Neuron (in vitro differentiated cells): ENCODE measurements around the gene MAP2K5.

Experiments
- H2AFZ ChIP-seq: one replicate; pipeline ENCODE4 v1.6.1; 2013; ENCODE audit warnings: low read depth, mild to moderate bottlenecking, inconsistent platforms, low read length, moderate library complexity
- H3K27me3 ChIP-seq: one replicate; pipeline ENCODE4 v1.6.1; 2013; ENCODE audit warnings: low read length; ENCODE audit not compliant: insufficient read depth
- H3K36me3 ChIP-seq: one replicate; pipeline ENCODE4 v1.6.1; 2013; ENCODE audit warnings: low read length; ENCODE audit not compliant: insufficient read depth
- H3K4me1 ChIP-seq: one replicate; pipeline ENCODE4 v1.6.1; 2013; ENCODE audit warnings: low read length; ENCODE audit not compliant: insufficient read depth
- H3K4me3 ChIP-seq: 2 replicates; pipeline ENCODE4 v1.5.1; 2013; ENCODE audit warnings: mild to moderate bottlenecking, low read length, moderate library complexity
- H3K9me3 ChIP-seq: one replicate; pipeline ENCODE4 v1.6.1; 2013; ENCODE audit warnings: low read length

Gene MAP2K5

GRCh38 chr15:67740405-67740804 is 197.9 kb downstream of the MAP2K5 start:
- no peaks in the 10 kb centered on the region for H3K36me3 ChIP-seq
- no peak overlapping the region for H2AFZ ChIP-seq
- H3K27me3 ChIP-seq: no peaks in the 10 kb centered on the region
- H3K4me1 ChIP-seq: no peaks in the 10 kb centered on the region
- H3K4me3 ChIP-seq: no peak overlapping the region
- no peaks in the 10 kb centered on the region for H3K9me3 ChIP-seq

DNA sequence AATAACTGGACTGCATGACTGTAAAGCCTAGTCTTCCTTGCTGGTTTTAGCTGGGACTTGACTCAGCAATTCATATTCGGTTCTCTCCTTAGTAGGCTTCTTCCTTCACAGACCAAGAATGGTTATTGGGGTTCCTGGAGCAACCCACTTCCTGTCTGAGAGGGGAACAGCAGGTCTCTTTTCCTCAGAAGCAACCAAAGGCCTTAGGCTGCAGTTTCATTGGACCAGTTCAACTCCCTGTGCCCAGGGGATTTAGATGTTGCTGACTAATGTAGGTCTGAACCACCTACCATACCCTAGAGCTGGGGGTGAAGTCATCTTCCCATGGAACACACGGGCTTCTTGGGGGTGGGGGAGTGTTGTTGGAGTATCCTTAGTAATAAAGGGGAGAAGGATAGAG is 198.8 kb downstream of the MAP2K5 start:
- no peaks in the 10 kb centered on the region for H3K9me3 ChIP-seq
- no peak overlapping the region for H2AFZ ChIP-seq
- no peak overlapping the region for H3K4me3 ChIP-seq
- no peaks in the 10 kb centered on the region for H3K4me1 ChIP-seq
- no peaks in the 10 kb centered on the region for H3K27me3 ChIP-seq
- H3K36me3 ChIP-seq: no peaks in the 10 kb centered on the region

DNA sequence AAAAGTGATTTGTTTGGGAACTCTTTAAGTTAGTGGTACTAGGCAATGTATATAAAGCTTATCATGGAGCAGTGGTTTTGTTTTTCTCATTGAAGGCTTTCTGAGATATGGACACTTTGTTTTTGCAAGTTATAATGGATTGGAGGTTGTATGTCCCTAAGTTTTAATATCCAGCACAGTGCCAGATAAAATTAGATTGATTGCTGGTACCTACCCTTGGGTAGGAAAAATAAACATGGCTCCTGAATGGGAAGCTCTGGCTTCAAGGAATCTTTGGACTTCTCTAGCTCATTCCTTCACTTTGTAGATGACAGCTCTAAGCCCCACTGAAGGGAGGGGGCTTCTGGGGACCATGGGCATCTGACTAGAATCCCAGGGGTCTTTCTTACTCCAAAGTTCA is 201.1 kb downstream of the MAP2K5 start:
- no peaks in the 10 kb centered on the region for H3K9me3 ChIP-seq
- no peaks in the 10 kb centered on the region for H3K4me1 ChIP-seq
- no peak overlapping the region for H2AFZ ChIP-seq
- no peaks in the 10 kb centered on the region for H3K27me3 ChIP-seq
- no peaks in the 10 kb centered on the region for H3K36me3 ChIP-seq
- no peak overlapping the region for H3K4me3 ChIP-seq

- H3K36me3 ChIP-seq: no peaks in the 10 kb centered on the region
- no peaks in the 10 kb centered on the region for H3K27me3 ChIP-seq
- H3K4me3 ChIP-seq: no peak overlapping the region
- H2AFZ ChIP-seq: no peak overlapping the region
- no peaks in the 10 kb centered on the region for H3K4me1 ChIP-seq
- H3K9me3 ChIP-seq: no peaks in the 10 kb centered on the region
These were observed 202.0 kb downstream of the MAP2K5 start for GRCh38 chr15:67744331-67745072.

GRCh38 chr15:67745073-67746006 is 202.8 kb downstream of the MAP2K5 start:
- H3K4me1 ChIP-seq: no peaks in the 10 kb centered on the region
- no peak overlapping the region for H2AFZ ChIP-seq
- H3K36me3 ChIP-seq: no peaks in the 10 kb centered on the region
- no peaks in the 10 kb centered on the region for H3K27me3 ChIP-seq
- no peaks in the 10 kb centered on the region for H3K9me3 ChIP-seq
- no peak overlapping the region for H3K4me3 ChIP-seq

DNA sequence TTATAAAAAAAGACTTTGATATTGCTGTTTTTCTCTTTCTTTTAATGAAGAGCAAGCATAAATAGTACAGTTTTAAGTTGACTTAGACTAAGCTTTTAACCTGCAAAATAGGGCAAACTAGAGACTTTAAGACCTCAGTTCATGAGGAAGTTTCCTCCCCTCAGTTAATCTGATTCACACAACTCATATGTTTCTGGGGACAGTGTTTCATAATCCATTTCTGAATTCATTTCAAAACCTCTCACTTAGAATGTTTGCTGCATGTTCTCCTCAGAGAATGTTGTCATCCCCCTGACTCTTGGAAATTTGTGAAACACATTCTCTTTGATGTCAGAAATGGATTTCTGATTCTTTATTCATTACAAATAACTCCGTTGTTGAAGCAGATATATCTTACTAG is 203.5 kb downstream of the MAP2K5 start:
- Histone ChIP-seq H3K9me3 (no peaks in the 10 kb centered on the region), H3K36me3 (no peaks in the 10 kb centered on the region), H3K4me3 (no peak overlapping the region), H3K27me3 (no peaks in the 10 kb centered on the region), H3K4me1 (no peaks in the 10 kb centered on the region), H2AFZ (no peak overlapping the region)

DNA sequence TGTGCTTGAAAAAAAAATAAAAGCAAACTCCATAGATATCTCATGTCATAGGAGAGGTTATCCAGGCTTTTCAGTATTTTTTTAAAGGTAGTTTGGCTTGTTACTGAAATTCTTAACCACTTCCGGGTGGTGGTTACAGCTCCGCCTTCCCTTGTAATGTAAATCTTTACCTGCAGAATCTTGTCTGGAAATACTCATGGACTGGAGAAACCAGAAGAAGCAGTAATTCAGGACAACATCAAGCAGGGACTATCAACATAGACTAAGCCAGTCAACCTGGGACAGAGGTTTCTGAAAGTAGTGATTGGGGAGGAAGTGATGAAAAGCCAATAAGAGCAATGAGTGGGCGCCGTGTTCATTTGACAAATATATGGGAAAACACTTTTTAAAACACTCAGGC is 203.9 kb downstream of the MAP2K5 start:
- no peak overlapping the region for H2AFZ ChIP-seq
- H3K4me3 ChIP-seq: no peak overlapping the region
- H3K9me3 ChIP-seq: no peaks in the 10 kb centered on the region
- no peaks in the 10 kb centered on the region for H3K27me3 ChIP-seq
- H3K4me1 ChIP-seq: no peaks in the 10 kb centered on the region
- H3K36me3 ChIP-seq: no peaks in the 10 kb centered on the region

- Histone ChIP-seq H3K4me1 (no peaks in the 10 kb centered on the region), H3K9me3 (no peaks in the 10 kb centered on the region), H3K4me3 (no peak overlapping the region), H3K36me3 (no peaks in the 10 kb centered on the region), H2AFZ (no peak overlapping the region), H3K27me3 (no peaks in the 10 kb centered on the region)
These were observed 205.4 kb downstream of the MAP2K5 start for GRCh38 chr15:67747921-67748320.

DNA sequence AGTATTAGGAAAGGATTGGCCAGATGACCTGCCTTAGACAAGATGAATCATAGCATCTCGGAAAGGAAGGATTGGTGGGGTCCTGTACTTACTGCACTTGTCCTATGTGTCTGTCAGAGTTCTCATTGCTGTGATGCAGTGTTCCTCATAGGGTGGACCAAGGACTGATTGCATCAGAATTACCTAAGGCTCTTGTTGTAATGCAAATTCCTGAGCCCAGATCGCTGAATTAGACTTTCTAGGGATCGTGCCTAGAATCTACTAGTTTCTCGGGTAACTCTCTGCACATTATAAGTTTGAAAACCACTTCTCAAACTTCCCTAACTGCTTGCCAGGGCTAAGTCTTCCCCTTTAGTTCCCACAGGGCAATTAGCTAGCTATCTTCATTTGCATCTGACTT is 207.9 kb downstream of the MAP2K5 start:
- no peaks in the 10 kb centered on the region for H3K4me1 ChIP-seq
- H3K36me3 ChIP-seq: no peaks in the 10 kb centered on the region
- no peaks in the 10 kb centered on the region for H3K9me3 ChIP-seq
- H3K27me3 ChIP-seq: no peaks in the 10 kb centered on the region
- H2AFZ ChIP-seq: no peak overlapping the region
- no peak overlapping the region for H3K4me3 ChIP-seq

- no peak overlapping the region for H2AFZ ChIP-seq
- H3K9me3 ChIP-seq: no peaks in the 10 kb centered on the region
- H3K27me3 ChIP-seq: no peaks in the 10 kb centered on the region
- H3K36me3 ChIP-seq: no peaks in the 10 kb centered on the region
- H3K4me1 ChIP-seq: peaks cover 10% of the 10 kb centered on the region
- no peak overlapping the region for H3K4me3 ChIP-seq
These were observed 211.4 kb downstream of the MAP2K5 start for GRCh38 chr15:67753891-67754290.

DNA sequence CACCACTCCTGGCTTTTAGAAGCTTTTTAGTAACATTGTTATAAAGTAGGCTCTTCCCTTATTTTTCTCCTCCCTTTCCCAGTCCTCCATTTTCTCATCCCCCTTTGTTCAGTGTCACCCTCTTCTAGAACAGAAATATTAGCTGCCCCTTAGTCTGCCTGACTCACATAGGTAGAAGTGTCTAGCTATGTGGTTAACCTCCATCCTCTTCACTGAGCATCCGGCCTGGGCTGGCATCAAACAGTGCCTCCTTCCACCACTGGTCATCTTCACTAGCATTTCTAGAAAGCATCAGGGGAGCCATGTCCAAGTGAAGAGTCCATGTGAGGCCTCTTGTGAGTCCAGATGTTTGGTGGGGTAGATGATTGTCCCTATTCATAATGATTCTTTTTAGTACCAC is 212.8 kb downstream of the MAP2K5 start:
- peaks cover 14% of the 10 kb centered on the region for H3K4me1 ChIP-seq
- no peaks in the 10 kb centered on the region for H3K9me3 ChIP-seq
- no peaks in the 10 kb centered on the region for H3K36me3 ChIP-seq
- H3K4me3 ChIP-seq: no peak overlapping the region
- H3K27me3 ChIP-seq: no peaks in the 10 kb centered on the region
- H2AFZ ChIP-seq: no peak overlapping the region

DNA sequence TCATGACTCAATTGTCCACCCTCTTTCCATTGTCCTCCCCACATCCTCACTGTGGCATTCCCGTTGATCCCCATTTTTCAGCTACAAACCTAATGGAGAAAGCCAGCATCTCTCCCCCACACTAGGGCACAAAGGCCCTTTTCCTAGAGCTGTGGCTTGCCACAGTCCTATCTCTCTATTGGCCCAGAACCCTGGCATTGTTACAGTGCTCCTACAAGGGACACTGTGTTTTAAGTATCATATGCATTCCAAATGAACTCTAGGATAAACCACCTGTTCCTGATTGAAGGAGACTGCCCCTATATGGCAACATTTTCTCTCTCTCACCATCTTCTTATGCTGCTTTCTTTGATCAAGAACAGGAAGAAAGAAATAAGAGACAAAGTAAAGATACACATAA is 213.4 kb downstream of the MAP2K5 start:
- H3K36me3 ChIP-seq: no peaks in the 10 kb centered on the region
- no peaks in the 10 kb centered on the region for H3K9me3 ChIP-seq
- H3K4me3 ChIP-seq: no peak overlapping the region
- no peaks in the 10 kb centered on the region for H3K27me3 ChIP-seq
- H3K4me1 ChIP-seq: peaks cover 20% of the 10 kb centered on the region
- no peak overlapping the region for H2AFZ ChIP-seq

- no peak overlapping the region for H3K4me3 ChIP-seq
- no peaks in the 10 kb centered on the region for H3K36me3 ChIP-seq
- no peak overlapping the region for H2AFZ ChIP-seq
- no peaks in the 10 kb centered on the region for H3K27me3 ChIP-seq
- H3K4me1 ChIP-seq: peaks cover 26% of the 10 kb centered on the region
- H3K9me3 ChIP-seq: no peaks in the 10 kb centered on the region
These were observed 216.3 kb downstream of the MAP2K5 start for GRCh38 chr15:67758619-67759300.
